ENCODE results near the gene THEM4. TPM values are rescaled to one million over a fixed set of nuclear protein-coding genes. Genes with fewer than 3 reads are reported as not detected.

The THEM4 gene
- total and polyA plus RNA-seq, 3 donors from 2014 or later, result 33.5 to 42.0 (median 35.0) TPM

GRCh38 chr1:151871284-151872030, 37.9 kb downstream of the THEM4 start:
- H3K4me1 ChIP-seq, result no peaks in the 10 kb centered on the region
- no peaks in the 10 kb centered on the region for H3K36me3 ChIP-seq (ENCODE audit: low read depth, missing control alignments)
- no peak for DNase-seq
- H3K4me3 ChIP-seq, result no peak overlapping the region
- no peaks in the 10 kb centered on the region for H3K9me3 ChIP-seq
- H3K27ac ChIP-seq, result no peak overlapping the region
- 39 to 54% methylated on average over 5 of the region's 5 CpGs for WGBS, 2 donors
- no peak for TF ChIP-seq POLR2A (IDR thresholded peaks at IDR 0.05)
- TF ChIP-seq CTCF (IDR thresholded peaks at IDR 0.05), result no peak
- intact Hi-C loops (cut with DNase I; ENCODE audit: low total_unique reads), result no loop called here
- no peaks in the 10 kb centered on the region for H3K27me3 ChIP-seq

- intact Hi-C loops (cut with DNase I; ENCODE audit: low total_unique reads), result no loop called here
- no peaks in the 10 kb centered on the region for H3K36me3 ChIP-seq (ENCODE audit: low read depth, missing control alignments)
- DNase-seq, result no peak
Observed at GRCh38 chr1:151868486-151868885, 40.8 kb downstream of the THEM4 start.

GRCh38 chr1:151867765-151868411, 41.4 kb downstream of the THEM4 start:
- Histone ChIP-seq H3K27ac (no peak overlapping the region), H3K27me3 (no peaks in the 10 kb centered on the region), H3K4me1 (no peaks in the 10 kb centered on the region), H3K9me3 (no peaks in the 10 kb centered on the region), H3K4me3 (no peak overlapping the region), H3K36me3 (ENCODE audit: low read depth, missing control alignments) (no peaks in the 10 kb centered on the region)
- no peak for DNase-seq
- intact Hi-C loops (cut with DNase I; ENCODE audit: low total_unique reads), result no loop called here
- WGBS, 2 donors, result 71 to 83% methylated on average over 7 of the region's 7 CpGs
- TF ChIP-seq CTCF (IDR thresholded peaks at IDR 0.05) (no peak), POLR2A (IDR thresholded peaks at IDR 0.05) (no peak)

More at GRCh38 chr1:151868486-151868885, 40.8 kb downstream of the THEM4 start:
- H3K27ac ChIP-seq, result no peak overlapping the region
- H3K27me3 ChIP-seq, result no peaks in the 10 kb centered on the region
- no peaks in the 10 kb centered on the region for H3K4me1 ChIP-seq
- WGBS, 2 donors, result 37 to 44% methylated on average over 3 of the region's 3 CpGs
- TF ChIP-seq POLR2A (IDR thresholded peaks at IDR 0.05) (no peak), CTCF (IDR thresholded peaks at IDR 0.05) (no peak)
- no peaks in the 10 kb centered on the region for H3K9me3 ChIP-seq
- H3K4me3 ChIP-seq, result no peak overlapping the region

- no peak for DNase-seq
- H3K4me1 ChIP-seq, result no peaks in the 10 kb centered on the region
- WGBS, 2 donors, result 86 to 92% methylated on average over 2 of the region's 2 CpGs
- intact Hi-C loops (cut with DNase I; ENCODE audit: low total_unique reads), result no loop called here
- TF ChIP-seq CTCF (IDR thresholded peaks at IDR 0.05) (no peak), POLR2A (IDR thresholded peaks at IDR 0.05) (no peak)
- H3K36me3 ChIP-seq (ENCODE audit: low read depth, missing control alignments), result no peaks in the 10 kb centered on the region
- H3K27ac ChIP-seq, result no peak overlapping the region
- no peak overlapping the region for H3K4me3 ChIP-seq
- H3K27me3 ChIP-seq, result no peaks in the 10 kb centered on the region
- H3K9me3 ChIP-seq, result no peaks in the 10 kb centered on the region
Observed at GRCh38 chr1:151867321-151867720, 42.0 kb downstream of the THEM4 start.

All from testis (tissue), 3 donors.